ENCODE results near the gene SHISA9. TPM values are rescaled to one million over a fixed set of nuclear protein-coding genes. Genes with fewer than 3 reads are reported as not detected.

SHISA9 gene
- total and polyA plus RNA-seq, 2 of the 4 experiments (the other 2 are of a cell fraction): under 0.01 TPM; not detected in 1

GRCh38 chr16:13262270-13263090 is 361.1 kb downstream of the SHISA9 start (continued):
- TF ChIP-seq CEBPB (IDR thresholded peaks at IDR 0.05; ENCODE audit: low read depth, low read length): no peak

DNA sequence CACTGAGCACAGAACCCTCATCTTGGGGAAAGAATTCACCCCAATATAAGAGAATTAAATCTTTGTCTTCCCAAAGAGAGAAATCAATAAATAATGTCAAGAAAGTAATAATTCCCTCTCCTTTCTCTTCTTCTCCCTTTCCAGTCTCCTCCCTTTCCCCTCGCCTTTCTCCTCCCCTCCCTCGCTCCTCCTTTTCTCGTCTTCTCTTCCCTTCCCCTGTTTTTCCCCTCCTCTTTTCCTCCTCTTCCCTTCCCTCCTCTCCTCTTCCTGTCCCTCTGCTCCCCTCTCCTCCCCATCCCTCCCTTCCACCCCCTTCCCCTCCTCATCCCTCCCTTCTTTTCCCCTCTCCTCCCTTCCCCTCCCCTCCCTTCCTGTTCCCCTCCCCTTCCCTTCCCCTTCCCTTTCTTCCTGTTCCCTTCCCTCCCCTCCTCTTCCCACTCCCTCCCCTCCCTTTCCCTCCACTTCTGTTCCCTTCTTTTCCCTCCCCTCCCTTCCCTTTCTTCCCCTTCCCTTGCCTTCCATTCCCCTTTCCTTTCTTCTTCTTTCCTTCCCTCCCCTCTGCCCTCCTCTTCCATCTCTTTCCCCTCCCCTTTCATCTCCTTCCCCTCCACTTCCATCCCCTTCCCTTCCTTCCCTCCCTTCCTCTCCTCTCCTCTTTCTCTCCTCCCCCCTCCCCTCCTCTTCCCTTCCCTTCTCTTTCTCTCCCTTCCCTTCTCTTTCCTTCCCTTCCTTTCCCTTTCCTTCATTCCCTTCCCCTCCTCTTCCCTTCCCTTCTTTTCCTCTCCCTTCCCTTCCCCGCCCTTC is 363.6 kb downstream of the SHISA9 start:
- H2AFZ ChIP-seq (replicated peaks; ENCODE audit: low read length, poor library complexity): no peak overlapping the region
- no peak overlapping the region for H4K8ac ChIP-seq (ENCODE audit: low read depth in 2 of 2, low read length in 2 of 2)
- H3K18ac ChIP-seq (ENCODE audit: low read depth, low read length): no peak overlapping the region
- H3K9ac ChIP-seq (ENCODE audit: low read depth, low read length): no peak overlapping the region
- no peaks in the 10 kb centered on the region for H4K20me1 ChIP-seq (ENCODE audit: insufficient read depth, low read length)
- in situ Hi-C loops (cut with MboI; ENCODE audit: low sequenced_read_pairs): no loop called here
- POLR2A ChIA-PET (ENCODE audit: unreplicated experiment): no interaction called here
- H2AK5ac ChIP-seq (ENCODE audit: low read depth, low read length): no peak overlapping the region
- no peak overlapping the region for H2BK5ac ChIP-seq (ENCODE audit: low read depth, low read length, poor library complexity, severe bottlenecking)
- no peak overlapping the region for H3K4me3 ChIP-seq (ENCODE audit: insufficient read depth, low read depth, low read length)
- no peak for DNase-seq
- ATAC-seq (ENCODE audit: low read depth): no peak
- H3K23ac ChIP-seq (ENCODE audit: low read depth, low read length): no peak overlapping the region
- H3K56ac ChIP-seq (ENCODE audit: extremely low read depth, insufficient read depth, low read length): no peak overlapping the region
- no peaks in the 10 kb centered on the region for H3K9me1 ChIP-seq (ENCODE audit: insufficient read depth, low read length)
- no peak overlapping the region for H2BK15ac ChIP-seq (ENCODE audit: low read depth, low read length)
- no peaks in the 10 kb centered on the region for H3K4me1 ChIP-seq (ENCODE audit: control insufficient read depth, insufficient read depth, low read length)
- H2BK20ac ChIP-seq (ENCODE audit: low read depth, low read length): no peak overlapping the region
- no peaks in the 10 kb centered on the region for H3K79me1 ChIP-seq (ENCODE audit: low read depth in 1 of 2, low read length in 2 of 2)
- 59 to 60% methylated on average over 1 to 3 of the region's 4 CpGs for WGBS, 2 experiments (ENCODE audit: extremely low coverage in 2 of 2, insufficient read length in 1 of 2)
- CTCF ChIA-PET: no interaction called here
- intact Hi-C loops (cut with micrococcal nuclease): no loop called here
- H3K36me3 ChIP-seq (ENCODE audit: control insufficient read depth, insufficient read depth, low read length): no peaks in the 10 kb centered on the region
- dilution Hi-C loops (cut with HindIII; ENCODE audit: low sequenced_read_pairs, unreplicated experiment): no loop called here
- no peaks in the 10 kb centered on the region for H3K27me3 ChIP-seq (ENCODE audit: control insufficient read depth, insufficient read depth, low read length)
- peaks cover 8% of the 10 kb centered on the region for H3K9me3 ChIP-seq (ENCODE audit: control insufficient read depth, insufficient read depth, low read length)
- H3K14ac ChIP-seq (replicated peaks; ENCODE audit: low read depth, low read length): no peak overlapping the region
- no peak overlapping the region for H2AK9ac ChIP-seq (replicated peaks; ENCODE audit: low read depth, low read length, poor library complexity)
- no TSS peak for BruUV-seq (replicated peaks)
- no peak overlapping the region for H2BK120ac ChIP-seq (ENCODE audit: low read depth, low read length)
- no peak overlapping the region for H3K4me2 ChIP-seq (ENCODE audit: low read depth, low read length)
- no peak overlapping the region for H4K91ac ChIP-seq (ENCODE audit: insufficient read depth, low read depth, low read length)
- no peak overlapping the region for H4K5ac ChIP-seq (ENCODE audit: low read depth, low read length)
- no peak overlapping the region for H3K27ac ChIP-seq (ENCODE audit: insufficient read depth, low read length)
- H3K4ac ChIP-seq (ENCODE audit: low read depth, low read length): no peak overlapping the region
- TF ChIP-seq CHD1 (IDR thresholded peaks at IDR 0.05; ENCODE audit: low read depth, low read length) (no peak), RAD21 (IDR thresholded peaks at IDR 0.05; ENCODE audit: low read length) (no peak), MAFK (IDR thresholded peaks at IDR 0.05; ENCODE audit: low read depth, low read length) (no peak), RFX5 (IDR thresholded peaks at IDR 0.05; ENCODE audit: low read depth, low read length) (no peak), MAZ (IDR thresholded peaks at IDR 0.05; ENCODE audit: borderline replicate concordance, low read depth, low read length) (no peak), BHLHE40 (IDR thresholded peaks at IDR 0.05; ENCODE audit: low read depth, low read length) (no peak), CTCF (conservative IDR thresholded peaks at IDR 0.05; ENCODE audit: low read depth, low read length) (no peak), SMC3 (IDR thresholded peaks at IDR 0.05; ENCODE audit: low read depth, low read length) (no peak), ELK1 (IDR thresholded peaks at IDR 0.05; ENCODE audit: borderline replicate concordance, low read depth, low read length) (no peak), FOS (IDR thresholded peaks at IDR 0.05; ENCODE audit: low read depth, low read length) (no peak)
